Natural killer cell treated with Interleukin-12 subunit alpha and Interleukin-12 subunit beta and Interleukin-15 and Interleukin-18, amount 100 ng/mL, for 72 hours (primary cell): ENCODE data around the gene SLC10A3. TPM values are rescaled to one million over a fixed set of nuclear protein-coding genes. Genes with fewer than 3 reads are reported as not detected.

ENCODE experiments used
- ATAC-seq, 2 donors: fragments of 150-1000 bp; cut with Tn5 transposase in 1 of 2; sonication (Bioruptor Pico), chemical (Tn5 transposase) in 1 of 2; 2 replicates each; pipeline ENCODE4 v1.10.0; 2021
- DNase-seq: peaks from one replicate; pipeline ENCODE4 v3.0.0; 2022; ENCODE audit warnings: low spot score
- H3K27ac Mint-ChIP-seq, 2 donors: 1 replicate in 1 of 2; 2 replicates in 1 of 2; pipeline ENCODE4 v1.8.0; 2022; ENCODE audit warnings: mixed read lengths in 2 of 2, mild to moderate bottlenecking in 1 of 2, moderate library complexity in 1 of 2
- H3K27me3 Mint-ChIP-seq, 2 donors: 1 replicate in 1 of 2; 2 replicates in 1 of 2; pipeline ENCODE4 v1.8.0; 2022; ENCODE audit warnings: mixed read lengths in 2 of 2
- H3K36me3 Mint-ChIP-seq: one replicate; pipeline ENCODE4 v1.8.0; 2022; ENCODE audit warnings: mixed read lengths
- H3K4me1 Mint-ChIP-seq, 2 donors: 1 replicate in 1 of 2; 2 replicates in 1 of 2; pipeline ENCODE4 v1.8.0; 2022; ENCODE audit warnings: low read depth in 2 of 2, mixed read lengths in 2 of 2, mild to moderate bottlenecking in 1 of 2
- H3K4me3 Mint-ChIP-seq: one replicate; pipeline ENCODE4 v1.8.0; 2022; ENCODE audit warnings: mixed read lengths
- H3K9me3 Mint-ChIP-seq: 2 replicates; pipeline ENCODE4 v1.8.0; 2022; ENCODE audit warnings: mixed read lengths
- total RNA-seq, 2 donors: library from RNA; stranded (reverse); gene quantifications; one replicate each; pipeline ENCODE4 v1.2.3, GENCODE V29; 2022

SLC10A3 gene
- total RNA-seq, 2 donors from 2014 or later: 22.1 to 30.7 TPM

GRCh38 chrX:154459832-154460231 lies 30.6 kb downstream of the SLC10A3 start:
- Mint-ChIP-seq H3K27me3 (no peaks in the 10 kb centered on the region), H3K36me3 (no peaks in the 10 kb centered on the region), H3K4me1 (peaks cover 6 to 11% of the 10 kb centered on the region in 2 donors), H3K27ac (no peak overlapping the region), H3K9me3 (no peaks in the 10 kb centered on the region), H3K4me3 (peak overlapping the region; percentile 32)
- no peak for ATAC-seq
- no peak for DNase-seq

- Mint-ChIP-seq H3K4me1 (peaks cover 6 to 11% of the 10 kb centered on the region in 2 donors), H3K27ac (peak overlapping the region in 1 of 2 donors; percentile 50), H3K27me3 (no peaks in the 10 kb centered on the region), H3K4me3 (peak overlapping the region; percentile 70), H3K9me3 (no peaks in the 10 kb centered on the region), H3K36me3 (no peaks in the 10 kb centered on the region)
- DNase-seq (no peak), ATAC-seq (peak in 1 of 2 donors; percentile 49)
Measured at GRCh38 chrX:154458954-154459778, 31.3 kb downstream of the SLC10A3 start.

- DNase-seq (peak; percentile 79), ATAC-seq (peak; percentile 87 to 90)
- no peaks in the 10 kb centered on the region for H3K27me3 Mint-ChIP-seq
- peak within 1 kb of the TSS; percentile 83 to 88 for H3K27ac Mint-ChIP-seq
- H3K4me1 Mint-ChIP-seq: peaks cover 6 to 11% of the 10 kb centered on the region in 2 donors
- peak within 1 kb of the TSS; percentile 100 for H3K4me3 Mint-ChIP-seq
- no peaks in the 10 kb centered on the region for H3K9me3 Mint-ChIP-seq
- no peaks in the 10 kb centered on the region for H3K36me3 Mint-ChIP-seq
Measured at GRCh38 chrX:154458116-154458953, 32.1 kb downstream of the SLC10A3 start, which contains the start of gene PLXNA3. Gene PLXNA3, plus strand, starts transcription at chrX:154458281. Its CDS starts 1,903 bp downstream, at chrX:154460184.

GRCh38 chrX:154457491-154458115 lies 32.8 kb downstream of the SLC10A3 start:
- no peak for DNase-seq
- peaks cover 6 to 11% of the 10 kb centered on the region in 2 donors for H3K4me1 Mint-ChIP-seq
- H3K27ac Mint-ChIP-seq: peak overlapping the region; percentile 83 to 88
- H3K9me3 Mint-ChIP-seq: no peaks in the 10 kb centered on the region
- peak; percentile 77 to 80 for ATAC-seq
- no peaks in the 10 kb centered on the region for H3K27me3 Mint-ChIP-seq
- H3K36me3 Mint-ChIP-seq: no peaks in the 10 kb centered on the region
- H3K4me3 Mint-ChIP-seq: peak overlapping the region; percentile 100

- DNase-seq (no peak), ATAC-seq (no peak)
- Mint-ChIP-seq H3K27me3 (no peaks in the 10 kb centered on the region), H3K4me3 (no peak overlapping the region), H3K9me3 (no peaks in the 10 kb centered on the region), H3K4me1 (peaks cover 6 to 7% of the 10 kb centered on the region in 2 donors), H3K27ac (no peak overlapping the region), H3K36me3 (no peaks in the 10 kb centered on the region)
Measured at GRCh38 chrX:154452823-154453222, 37.6 kb downstream of the SLC10A3 start.

- DNase-seq: no peak
- Mint-ChIP-seq H3K27me3 (no peaks in the 10 kb centered on the region), H3K27ac (no peak overlapping the region), H3K4me1 (peaks cover 0 to 13% of the 10 kb centered on the region in 2 donors), H3K4me3 (no peak overlapping the region), H3K36me3 (no peaks in the 10 kb centered on the region), H3K9me3 (no peaks in the 10 kb centered on the region)
- ATAC-seq: no peak
Measured at GRCh38 chrX:154450312-154450711, 40.1 kb downstream of the SLC10A3 start.

- no peak for DNase-seq
- no peaks in the 10 kb centered on the region for H3K36me3 Mint-ChIP-seq
- ATAC-seq: no peak
- H3K27me3 Mint-ChIP-seq: no peaks in the 10 kb centered on the region
- H3K4me3 Mint-ChIP-seq: no peak overlapping the region
- H3K27ac Mint-ChIP-seq: no peak overlapping the region
- H3K4me1 Mint-ChIP-seq: peaks cover 0 to 13% of the 10 kb centered on the region in 2 donors
- no peaks in the 10 kb centered on the region for H3K9me3 Mint-ChIP-seq
Measured at GRCh38 chrX:154449618-154450017, 40.8 kb downstream of the SLC10A3 start.

- Mint-ChIP-seq H3K4me3 (no peak overlapping the region), H3K9me3 (no peaks in the 10 kb centered on the region), H3K27me3 (no peaks in the 10 kb centered on the region), H3K4me1 (peaks cover 0 to 14% of the 10 kb centered on the region in 2 donors), H3K27ac (no peak overlapping the region), H3K36me3 (no peaks in the 10 kb centered on the region)
- DNase-seq: no peak
- ATAC-seq: no peak
Measured at GRCh38 chrX:154448484-154448883, 41.9 kb downstream of the SLC10A3 start.

GRCh38 chrX:154446430-154446829 lies 44.0 kb downstream of the SLC10A3 start:
- DNase-seq: no peak
- Mint-ChIP-seq H3K27ac (no peak overlapping the region), H3K27me3 (no peaks in the 10 kb centered on the region), H3K36me3 (no peaks in the 10 kb centered on the region), H3K4me3 (no peak overlapping the region), H3K9me3 (no peaks in the 10 kb centered on the region), H3K4me1 (peaks cover 0 to 15% of the 10 kb centered on the region in 2 donors)
- ATAC-seq: no peak

GRCh38 chrX:154445776-154446175 lies 44.7 kb downstream of the SLC10A3 start:
- no peak overlapping the region for H3K27ac Mint-ChIP-seq
- H3K4me1 Mint-ChIP-seq: peaks cover 0 to 15% of the 10 kb centered on the region in 2 donors
- no peaks in the 10 kb centered on the region for H3K27me3 Mint-ChIP-seq
- H3K36me3 Mint-ChIP-seq: no peaks in the 10 kb centered on the region
- H3K4me3 Mint-ChIP-seq: no peak overlapping the region
- H3K9me3 Mint-ChIP-seq: no peaks in the 10 kb centered on the region
- ATAC-seq (no peak), DNase-seq (no peak)

- H3K27ac Mint-ChIP-seq: no peak overlapping the region
- ATAC-seq: no peak
Measured at GRCh38 chrX:154444755-154445246, 45.6 kb downstream of the SLC10A3 start.

GRCh38 chrX:154443992-154444754 lies 46.3 kb downstream of the SLC10A3 start, which contains the start of gene FAM50A:
Gene FAM50A, plus strand, starts transcription at chrX:154444141. Its CDS starts 95 bp downstream, at chrX:154444236.
- peak within 1 kb of the TSS; percentile 43 to 48 for H3K27ac Mint-ChIP-seq
- no peaks in the 10 kb centered on the region for H3K9me3 Mint-ChIP-seq
- H3K27me3 Mint-ChIP-seq: no peaks in the 10 kb centered on the region
- H3K4me3 Mint-ChIP-seq: peak within 1 kb of the TSS; percentile 71
- DNase-seq (peak; percentile 84), ATAC-seq (peak; percentile 93 to 94)
- peaks cover 0 to 15% of the 10 kb centered on the region in 2 donors for H3K4me1 Mint-ChIP-seq
- no peaks in the 10 kb centered on the region for H3K36me3 Mint-ChIP-seq

More at GRCh38 chrX:154444755-154445246, 45.6 kb downstream of the SLC10A3 start:
- Mint-ChIP-seq H3K27me3 (no peaks in the 10 kb centered on the region), H3K9me3 (no peaks in the 10 kb centered on the region), H3K4me3 (no peak overlapping the region), H3K4me1 (peaks cover 0 to 15% of the 10 kb centered on the region in 2 donors), H3K36me3 (no peaks in the 10 kb centered on the region)
- DNase-seq: no peak
